HEK293T (cell line): Measurements from ENCODE around the gene SMIM44.

ENCODE experiments used
- BHLHE40 ChIP-seq: fragments of 450-650 bp; IDR thresholded peaks from 2 replicates; pipeline ENCODE4 v1.6.1; 2016; ENCODE audit warnings: mild to moderate bottlenecking, moderate library complexity, borderline replicate concordance
- FOXA1 ChIP-seq: fragments of 450-650 bp; IDR thresholded peaks from 2 replicates; pipeline ENCODE4 v1.6.1; 2016; ENCODE audit warnings: mild to moderate bottlenecking
- FOXK2 ChIP-seq: fragments of 450-650 bp; IDR thresholded peaks from 2 replicates; pipeline ENCODE4 v1.6.1; 2016; ENCODE audit warnings: mild to moderate bottlenecking
- HDGF ChIP-seq: fragments of 450-650 bp; IDR thresholded peaks from 2 replicates; pipeline ENCODE4 v1.6.1; 2017; ENCODE audit warnings: antibody characterized with exemption, borderline replicate concordance
- LEF1 ChIP-seq: fragments of 450-650 bp; IDR thresholded peaks from 2 replicates; pipeline ENCODE4 v1.6.1; 2017; ENCODE audit warnings: mild to moderate bottlenecking, borderline replicate concordance
- NFRKB ChIP-seq: fragments of 450-650 bp; IDR thresholded peaks from 2 replicates; pipeline ENCODE4 v1.6.1; 2016; ENCODE audit warnings: mild to moderate bottlenecking, moderate library complexity
- SP1 ChIP-seq: fragments of 450-650 bp; IDR thresholded peaks from 2 replicates; pipeline ENCODE4 v1.6.1; 2017
- SUZ12 ChIP-seq: fragments of 450-650 bp; IDR thresholded peaks from 2 replicates; pipeline ENCODE4 v1.6.1; 2016; ENCODE audit warnings: mild to moderate bottlenecking
- TF ChIP-seq, protein P1 (sequence below): fragments of 450-650 bp; IDR thresholded peaks from 2 replicates; pipeline ENCODE4 v1.6.1; 2016

DNA sequence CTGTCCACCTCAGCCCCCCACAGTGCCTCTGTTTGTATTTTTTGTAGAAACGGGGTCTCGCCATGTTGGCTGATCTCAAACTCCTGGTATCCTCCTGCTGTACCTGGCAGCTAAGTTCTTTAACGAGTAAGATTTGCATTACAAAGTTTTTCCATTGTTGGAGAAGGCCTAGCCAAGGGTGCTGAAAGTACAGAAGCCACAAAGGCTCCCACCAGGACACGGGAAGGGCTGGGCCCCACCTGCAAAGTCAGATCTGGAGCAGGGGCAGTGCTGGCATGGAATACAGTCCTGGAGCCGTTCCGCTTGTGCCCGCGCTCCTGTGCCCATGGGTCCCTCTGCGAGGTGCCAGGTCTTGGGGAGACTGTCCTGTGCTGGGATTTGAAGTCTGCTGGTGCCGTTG, 35.0 kb upstream of the SMIM44 start:
- TF ChIP-seq SUZ12 (no peak), SP1 (no peak), HDGF (no peak), LEF1 (no peak), FOXK2 (no peak), BHLHE40 (no peak), FOXA1 (no peak), NFRKB (no peak)
- TF ChIP-seq, protein P1, sequence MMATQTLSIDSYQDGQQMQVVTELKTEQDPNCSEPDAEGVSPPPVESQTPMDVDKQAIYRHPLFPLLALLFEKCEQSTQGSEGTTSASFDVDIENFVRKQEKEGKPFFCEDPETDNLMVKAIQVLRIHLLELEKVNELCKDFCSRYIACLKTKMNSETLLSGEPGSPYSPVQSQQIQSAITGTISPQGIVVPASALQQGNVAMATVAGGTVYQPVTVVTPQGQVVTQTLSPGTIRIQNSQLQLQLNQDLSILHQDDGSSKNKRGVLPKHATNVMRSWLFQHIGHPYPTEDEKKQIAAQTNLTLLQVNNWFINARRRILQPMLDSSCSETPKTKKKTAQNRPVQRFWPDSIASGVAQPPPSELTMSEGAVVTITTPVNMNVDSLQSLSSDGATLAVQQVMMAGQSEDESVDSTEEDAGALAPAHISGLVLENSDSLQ = no peak
